ENCODE measurements around the gene FITM2. TPM values are rescaled to one million over a fixed set of nuclear protein-coding genes. Genes with fewer than 3 reads are reported as not detected.

Gene FITM2
- polyA plus RNA-seq, 1 experiment: 6.7 TPM

GRCh38 chr20:44336725-44337380, 25.9 kb upstream of the FITM2 start, which contains the start of gene R3HDML:
R3HDML (plus strand) TSS chr20:44337043; CDS start chr20:44337158, 115 bp downstream.
- POLR2A ChIA-PET: no interaction called here
- CTCF ChIA-PET: interaction anchor here (0.7 kb wide), 1 partner anchor 8 kb away, joined by 3 read pairs; no protein-coding TSS in a partner anchor
- Histone ChIP-seq H3K27me3 (ENCODE audit: control insufficient read depth, insufficient read depth, low read length) (peaks cover 20% of the 10 kb centered on the region), H3K36me3 (ENCODE audit: control insufficient read depth, insufficient read depth, low read length) (no peaks in the 10 kb centered on the region), H3K4me3 (ENCODE audit: low read depth, low read length) (no peak within 1 kb of the TSS)
- TF ChIP-seq CTCF (IDR thresholded peaks at IDR 0.05; ENCODE audit: insufficient read depth, low read depth, low read length): no peak
- no peak for DNase-seq (ENCODE audit: low read depth)

- H3K4me3 ChIP-seq (ENCODE audit: low read depth, low read length): no peak overlapping the region
- peaks cover 21% of the 10 kb centered on the region for H3K27me3 ChIP-seq (ENCODE audit: control insufficient read depth, insufficient read depth, low read length)
- ChIA-PET POLR2A (no interaction called here), CTCF (interaction anchor here (0.6 kb wide), 1 partner anchor 1945 kb away, joined by 3 read pairs; no protein-coding TSS in a partner anchor)
- no peak for DNase-seq (ENCODE audit: low read depth)
- H3K36me3 ChIP-seq (ENCODE audit: control insufficient read depth, insufficient read depth, low read length): no peaks in the 10 kb centered on the region
- no peak for TF ChIP-seq CTCF (IDR thresholded peaks at IDR 0.05; ENCODE audit: insufficient read depth, low read depth, low read length)
Observed at GRCh38 chr20:44336086-44336485, 25.1 kb upstream of the FITM2 start.

GRCh38 chr20:44335675-44336074, 24.7 kb upstream of the FITM2 start:
- POLR2A ChIA-PET: no interaction called here
- TF ChIP-seq CTCF (IDR thresholded peaks at IDR 0.05; ENCODE audit: insufficient read depth, low read depth, low read length): no peak
- Histone ChIP-seq H3K36me3 (ENCODE audit: control insufficient read depth, insufficient read depth, low read length) (no peaks in the 10 kb centered on the region), H3K4me3 (ENCODE audit: low read depth, low read length) (no peak overlapping the region), H3K27me3 (ENCODE audit: control insufficient read depth, insufficient read depth, low read length) (peaks cover 21% of the 10 kb centered on the region)
- CTCF ChIA-PET: interaction anchor here (0.6 kb wide), 1 partner anchor 1946 kb away, joined by 3 read pairs; no protein-coding TSS in a partner anchor
- DNase-seq (ENCODE audit: low read depth): no peak

GRCh38 chr20:44334709-44335108, 23.7 kb upstream of the FITM2 start:
- Histone ChIP-seq H3K4me3 (ENCODE audit: low read depth, low read length) (no peak overlapping the region), H3K27me3 (ENCODE audit: control insufficient read depth, insufficient read depth, low read length) (peaks cover 21% of the 10 kb centered on the region), H3K36me3 (ENCODE audit: control insufficient read depth, insufficient read depth, low read length) (no peaks in the 10 kb centered on the region)
- ChIA-PET POLR2A (no interaction called here), CTCF (no interaction called here)
- TF ChIP-seq CTCF (IDR thresholded peaks at IDR 0.05; ENCODE audit: insufficient read depth, low read depth, low read length): no peak
- DNase-seq (ENCODE audit: low read depth): no peak

GRCh38 chr20:44334306-44334705, 23.3 kb upstream of the FITM2 start:
- no peak for DNase-seq (ENCODE audit: low read depth)
- Histone ChIP-seq H3K27me3 (ENCODE audit: control insufficient read depth, insufficient read depth, low read length) (peaks cover 21% of the 10 kb centered on the region), H3K4me3 (ENCODE audit: low read depth, low read length) (no peak overlapping the region), H3K36me3 (ENCODE audit: control insufficient read depth, insufficient read depth, low read length) (no peaks in the 10 kb centered on the region)
- ChIA-PET CTCF (no interaction called here), POLR2A (no interaction called here)
- no peak for TF ChIP-seq CTCF (IDR thresholded peaks at IDR 0.05; ENCODE audit: insufficient read depth, low read depth, low read length)
